ENCODE measurements around the gene C2orf81. TPM values are rescaled to one million over a fixed set of nuclear protein-coding genes. Genes with fewer than 3 reads are reported as not detected.

C2orf81 gene
- total RNA-seq, 1 experiment from 2014 or later = 2.9 TPM

DNA sequence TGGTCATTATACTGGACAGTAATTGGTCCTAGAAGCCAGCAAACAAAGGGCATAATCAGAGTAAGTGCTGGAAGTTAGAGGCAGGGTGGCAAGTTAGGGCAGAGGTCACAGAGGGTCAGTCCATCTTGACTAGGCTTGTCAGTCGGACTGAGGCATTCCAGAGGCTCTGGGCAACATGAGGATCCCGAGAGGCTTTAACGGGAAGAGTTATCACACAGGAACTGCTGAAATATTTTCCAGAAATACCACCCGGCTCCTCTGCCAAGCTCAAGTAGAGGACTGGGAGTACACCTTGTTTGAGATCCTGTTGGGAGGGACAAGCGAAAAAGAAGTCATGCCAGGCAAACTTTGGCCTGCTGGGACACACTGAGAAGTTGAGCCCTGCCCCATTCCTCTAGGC lies 13.7 kb downstream of the C2orf81 start:
- no peaks in the 10 kb centered on the region for H3K9me3 Mint-ChIP-seq
- no peak overlapping the region for H3K27ac Mint-ChIP-seq
- peaks cover 45% of the 10 kb centered on the region for H3K27me3 Mint-ChIP-seq (ENCODE audit: low read depth)
- no peak for TF ChIP-seq TEAD1 (CRISPR knock-in tag; IDR thresholded peaks at IDR 0.05)
- TF ChIP-seq FOXP1 (CRISPR knock-in tag; IDR thresholded peaks at IDR 0.05; ENCODE audit: borderline replicate concordance) = no peak
- no peak for TF ChIP-seq HMGA2 (CRISPR knock-in tag; IDR thresholded peaks at IDR 0.05)
- no peaks in the 10 kb centered on the region for H3K4me1 Mint-ChIP-seq
- ATAC-seq (no peak), DNase-seq (ENCODE audit: low spot score) (no peak)
- POLR2A ChIA-PET = no interaction called here
- H3K4me3 Mint-ChIP-seq = no peak overlapping the region
- no peaks in the 10 kb centered on the region for H3K36me3 Mint-ChIP-seq
- CTCF ChIA-PET = interaction anchor here (1.2 kb wide), 1 partner anchor 73 kb away, joined by 3 read pairs; no protein-coding TSS in a partner anchor

DNA sequence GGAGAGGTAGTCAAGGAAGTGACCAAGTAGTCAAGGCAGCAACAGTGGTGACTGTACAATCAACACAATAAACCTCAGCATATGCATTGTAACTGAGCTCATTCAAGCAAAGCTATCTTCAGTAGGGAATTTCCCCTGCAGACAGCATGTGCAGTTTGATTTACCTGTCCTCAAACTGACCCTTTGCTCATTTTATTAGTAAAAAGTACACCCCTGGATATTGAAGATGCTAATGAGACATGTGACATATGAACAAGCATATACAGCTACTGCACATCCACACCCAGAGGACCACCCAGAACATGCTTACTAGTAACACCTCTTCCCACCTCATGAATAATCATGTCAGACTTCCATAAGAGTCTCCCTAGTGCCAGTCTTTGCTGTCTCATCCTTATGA lies 15.4 kb downstream of the C2orf81 start:
- no peaks in the 10 kb centered on the region for H3K9me3 Mint-ChIP-seq
- ATAC-seq = no peak
- POLR2A ChIA-PET = no interaction called here

DNA sequence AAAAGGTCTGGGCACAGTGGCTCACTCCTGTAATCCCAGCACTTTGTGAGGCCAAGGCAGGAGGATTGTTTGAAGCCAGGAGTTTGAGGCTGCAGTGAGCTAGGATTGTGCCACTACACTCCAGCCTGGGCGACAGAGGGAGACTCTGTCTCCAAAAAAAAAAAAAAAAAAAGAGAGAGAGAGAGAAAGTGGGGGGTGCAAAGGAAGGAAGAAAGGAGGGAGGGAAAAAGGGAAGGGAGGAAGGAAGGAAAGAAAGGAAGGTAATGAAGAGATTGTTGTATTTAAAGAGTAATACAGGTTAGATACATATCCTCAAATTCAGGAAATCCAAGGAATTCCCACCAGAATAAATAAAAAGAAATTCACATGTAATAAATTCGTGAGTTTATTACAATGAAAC lies 19.5 kb downstream of the C2orf81 start:
- H3K9me3 Mint-ChIP-seq = no peaks in the 10 kb centered on the region
- ChIA-PET POLR2A (no interaction called here), CTCF (interaction anchor here (1.2 to 2.9 kb wide), 3 partner anchors 10 to 152 kb away, joined by 4 to 21 read pairs (median 15); no protein-coding TSS in a partner anchor)
- H3K36me3 Mint-ChIP-seq = no peaks in the 10 kb centered on the region
- H3K4me3 Mint-ChIP-seq = no peak overlapping the region
- ATAC-seq (no peak), DNase-seq (ENCODE audit: low spot score) (no peak)
- TF ChIP-seq TP53 (CRISPR knock-in tag; IDR thresholded peaks at IDR 0.05) (no peak), ETV6 (CRISPR knock-in tag; IDR thresholded peaks at IDR 0.05) (no peak), ZNF121 (CRISPR knock-in tag; IDR thresholded peaks at IDR 0.05) (no peak), NFYB (CRISPR knock-in tag; conservative IDR thresholded peaks at IDR 0.05; ENCODE audit: low read depth) (no peak), FOXK1 (CRISPR knock-in tag; IDR thresholded peaks at IDR 0.05) (no peak), OVOL2 (CRISPR knock-in tag; IDR thresholded peaks at IDR 0.05; ENCODE audit: borderline replicate concordance) (no peak), ZNF423 (CRISPR knock-in tag; IDR thresholded peaks at IDR 0.05) (no peak), CBFB (CRISPR knock-in tag; IDR thresholded peaks at IDR 0.05; ENCODE audit: low read depth) (no peak)
- TF ChIP-seq, protein P1, sequence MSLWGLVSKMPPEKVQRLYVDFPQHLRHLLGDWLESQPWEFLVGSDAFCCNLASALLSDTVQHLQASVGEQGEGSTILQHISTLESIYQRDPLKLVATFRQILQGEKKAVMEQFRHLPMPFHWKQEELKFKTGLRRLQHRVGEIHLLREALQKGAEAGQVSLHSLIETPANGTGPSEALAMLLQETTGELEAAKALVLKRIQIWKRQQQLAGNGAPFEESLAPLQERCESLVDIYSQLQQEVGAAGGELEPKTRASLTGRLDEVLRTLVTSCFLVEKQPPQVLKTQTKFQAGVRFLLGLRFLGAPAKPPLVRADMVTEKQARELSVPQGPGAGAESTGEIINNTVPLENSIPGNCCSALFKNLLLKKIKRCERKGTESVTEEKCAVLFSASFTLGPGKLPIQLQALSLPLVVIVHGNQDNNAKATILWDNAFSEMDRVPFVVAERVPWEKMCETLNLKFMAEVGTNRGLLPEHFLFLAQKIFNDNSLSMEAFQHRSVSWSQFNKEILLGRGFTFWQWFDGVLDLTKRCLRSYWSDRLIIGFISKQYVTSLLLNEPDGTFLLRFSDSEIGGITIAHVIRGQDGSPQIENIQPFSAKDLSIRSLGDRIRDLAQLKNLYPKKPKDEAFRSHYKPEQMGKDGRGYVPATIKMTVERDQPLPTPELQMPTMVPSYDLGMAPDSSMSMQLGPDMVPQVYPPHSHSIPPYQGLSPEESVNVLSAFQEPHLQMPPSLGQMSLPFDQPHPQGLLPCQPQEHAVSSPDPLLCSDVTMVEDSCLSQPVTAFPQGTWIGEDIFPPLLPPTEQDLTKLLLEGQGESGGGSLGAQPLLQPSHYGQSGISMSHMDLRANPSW (CRISPR knock-in tag; conservative IDR thresholded peaks at IDR 0.05; ENCODE audit: low read depth) = no peak
- TF ChIP-seq, protein P2, sequence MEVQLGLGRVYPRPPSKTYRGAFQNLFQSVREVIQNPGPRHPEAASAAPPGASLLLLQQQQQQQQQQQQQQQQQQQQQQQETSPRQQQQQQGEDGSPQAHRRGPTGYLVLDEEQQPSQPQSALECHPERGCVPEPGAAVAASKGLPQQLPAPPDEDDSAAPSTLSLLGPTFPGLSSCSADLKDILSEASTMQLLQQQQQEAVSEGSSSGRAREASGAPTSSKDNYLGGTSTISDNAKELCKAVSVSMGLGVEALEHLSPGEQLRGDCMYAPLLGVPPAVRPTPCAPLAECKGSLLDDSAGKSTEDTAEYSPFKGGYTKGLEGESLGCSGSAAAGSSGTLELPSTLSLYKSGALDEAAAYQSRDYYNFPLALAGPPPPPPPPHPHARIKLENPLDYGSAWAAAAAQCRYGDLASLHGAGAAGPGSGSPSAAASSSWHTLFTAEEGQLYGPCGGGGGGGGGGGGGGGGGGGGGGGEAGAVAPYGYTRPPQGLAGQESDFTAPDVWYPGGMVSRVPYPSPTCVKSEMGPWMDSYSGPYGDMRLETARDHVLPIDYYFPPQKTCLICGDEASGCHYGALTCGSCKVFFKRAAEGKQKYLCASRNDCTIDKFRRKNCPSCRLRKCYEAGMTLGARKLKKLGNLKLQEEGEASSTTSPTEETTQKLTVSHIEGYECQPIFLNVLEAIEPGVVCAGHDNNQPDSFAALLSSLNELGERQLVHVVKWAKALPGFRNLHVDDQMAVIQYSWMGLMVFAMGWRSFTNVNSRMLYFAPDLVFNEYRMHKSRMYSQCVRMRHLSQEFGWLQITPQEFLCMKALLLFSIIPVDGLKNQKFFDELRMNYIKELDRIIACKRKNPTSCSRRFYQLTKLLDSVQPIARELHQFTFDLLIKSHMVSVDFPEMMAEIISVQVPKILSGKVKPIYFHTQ (CRISPR knock-in tag; IDR thresholded peaks at IDR 0.05) = no peak
- peaks cover 6% of the 10 kb centered on the region for H3K27me3 Mint-ChIP-seq (ENCODE audit: low read depth)
- H3K4me1 Mint-ChIP-seq = peaks cover 6% of the 10 kb centered on the region
- no peak overlapping the region for H3K27ac Mint-ChIP-seq

More for the DNA sequence above, 15.4 kb downstream of the C2orf81 start:
- no peaks in the 10 kb centered on the region for H3K4me1 Mint-ChIP-seq
- no peak for DNase-seq (ENCODE audit: low spot score)
- TF ChIP-seq, protein P3, sequence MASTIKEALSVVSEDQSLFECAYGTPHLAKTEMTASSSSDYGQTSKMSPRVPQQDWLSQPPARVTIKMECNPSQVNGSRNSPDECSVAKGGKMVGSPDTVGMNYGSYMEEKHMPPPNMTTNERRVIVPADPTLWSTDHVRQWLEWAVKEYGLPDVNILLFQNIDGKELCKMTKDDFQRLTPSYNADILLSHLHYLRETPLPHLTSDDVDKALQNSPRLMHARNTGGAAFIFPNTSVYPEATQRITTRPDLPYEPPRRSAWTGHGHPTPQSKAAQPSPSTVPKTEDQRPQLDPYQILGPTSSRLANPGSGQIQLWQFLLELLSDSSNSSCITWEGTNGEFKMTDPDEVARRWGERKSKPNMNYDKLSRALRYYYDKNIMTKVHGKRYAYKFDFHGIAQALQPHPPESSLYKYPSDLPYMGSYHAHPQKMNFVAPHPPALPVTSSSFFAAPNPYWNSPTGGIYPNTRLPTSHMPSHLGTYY (CRISPR knock-in tag; IDR thresholded peaks at IDR 0.05) = no peak
- TF ChIP-seq FOXJ3 (CRISPR knock-in tag; IDR thresholded peaks at IDR 0.05; ENCODE audit: borderline replicate concordance) (no peak), OVOL2 (CRISPR knock-in tag; IDR thresholded peaks at IDR 0.05; ENCODE audit: borderline replicate concordance) (no peak), JUN (CRISPR knock-in tag; IDR thresholded peaks at IDR 0.05) (no peak)
- TF ChIP-seq, protein P4, sequence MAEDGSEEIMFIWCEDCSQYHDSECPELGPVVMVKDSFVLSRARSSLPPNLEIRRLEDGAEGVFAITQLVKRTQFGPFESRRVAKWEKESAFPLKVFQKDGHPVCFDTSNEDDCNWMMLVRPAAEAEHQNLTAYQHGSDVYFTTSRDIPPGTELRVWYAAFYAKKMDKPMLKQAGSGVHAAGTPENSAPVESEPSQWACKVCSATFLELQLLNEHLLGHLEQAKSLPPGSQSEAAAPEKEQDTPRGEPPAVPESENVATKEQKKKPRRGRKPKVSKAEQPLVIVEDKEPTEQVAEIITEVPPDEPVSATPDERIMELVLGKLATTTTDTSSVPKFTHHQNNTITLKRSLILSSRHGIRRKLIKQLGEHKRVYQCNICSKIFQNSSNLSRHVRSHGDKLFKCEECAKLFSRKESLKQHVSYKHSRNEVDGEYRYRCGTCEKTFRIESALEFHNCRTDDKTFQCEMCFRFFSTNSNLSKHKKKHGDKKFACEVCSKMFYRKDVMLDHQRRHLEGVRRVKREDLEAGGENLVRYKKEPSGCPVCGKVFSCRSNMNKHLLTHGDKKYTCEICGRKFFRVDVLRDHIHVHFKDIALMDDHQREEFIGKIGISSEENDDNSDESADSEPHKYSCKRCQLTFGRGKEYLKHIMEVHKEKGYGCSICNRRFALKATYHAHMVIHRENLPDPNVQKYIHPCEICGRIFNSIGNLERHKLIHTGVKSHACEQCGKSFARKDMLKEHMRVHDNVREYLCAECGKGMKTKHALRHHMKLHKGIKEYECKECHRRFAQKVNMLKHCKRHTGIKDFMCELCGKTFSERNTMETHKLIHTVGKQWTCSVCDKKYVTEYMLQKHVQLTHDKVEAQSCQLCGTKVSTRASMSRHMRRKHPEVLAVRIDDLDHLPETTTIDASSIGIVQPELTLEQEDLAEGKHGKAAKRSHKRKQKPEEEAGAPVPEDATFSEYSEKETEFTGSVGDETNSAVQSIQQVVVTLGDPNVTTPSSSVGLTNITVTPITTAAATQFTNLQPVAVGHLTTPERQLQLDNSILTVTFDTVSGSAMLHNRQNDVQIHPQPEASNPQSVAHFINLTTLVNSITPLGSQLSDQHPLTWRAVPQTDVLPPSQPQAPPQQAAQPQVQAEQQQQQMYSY (CRISPR knock-in tag; IDR thresholded peaks at IDR 0.05) = no peak
- CTCF ChIA-PET = interaction anchor here (1.0 kb wide), 1 partner anchor 71 kb away, joined by 4 read pairs; no protein-coding TSS in a partner anchor
- H3K36me3 Mint-ChIP-seq = no peaks in the 10 kb centered on the region
- no peak overlapping the region for H3K27ac Mint-ChIP-seq
- H3K27me3 Mint-ChIP-seq (ENCODE audit: low read depth) = peaks cover 34% of the 10 kb centered on the region
- no peak overlapping the region for H3K4me3 Mint-ChIP-seq

Measured in WTC11 (cell line).